Erythroblast (primary cell): ENCODE data around the gene PLXNC1.

ENCODE experiments used
- DNase-seq, 2 experiments: peaks; one replicate each; lab custom pipeline; 2025; lab: John Stamatoyannopoulos, UW
- GATA1 ChIP-seq: IDR thresholded peaks from 2 replicates; pipeline ENCODE4 v1.6.1; 2011; ENCODE audit warnings: low read depth, mild to moderate bottlenecking, control low read depth, low read length, moderate library complexity
- POLR2A ChIP-seq: IDR thresholded peaks from 2 replicates; pipeline ENCODE4 v1.6.1; 2011; ENCODE audit warnings: mild to moderate bottlenecking, low read length

The PLXNC1 gene

GRCh38 chr12:94336211-94336925 is 188.0 kb downstream of the PLXNC1 start:
- TF ChIP-seq GATA1 (no peak), POLR2A (no peak)
- DNase-seq = peak in 1 of 2 experiments; percentile 6

GRCh38 chr12:94338006-94338794 is 189.8 kb downstream of the PLXNC1 start:
- TF ChIP-seq POLR2A (no peak), GATA1 (no peak)
- DNase-seq = no peak

GRCh38 chr12:94340573-94340972 is 192.2 kb downstream of the PLXNC1 start:
- TF ChIP-seq POLR2A = no peak
- TF ChIP-seq GATA1 = no peak
- DNase-seq = no peak

GRCh38 chr12:94353130-94353529 is 204.8 kb downstream of the PLXNC1 start:
- TF ChIP-seq GATA1 (no peak), POLR2A (no peak)
- no peak for DNase-seq
